Sigmoid colon (tissue), 7 donors: Measurements from ENCODE around the gene MINDY4. TPM values are rescaled to one million over a fixed set of nuclear protein-coding genes. Genes with fewer than 3 reads are reported as not detected.

Source experiments
- DNase-seq: peaks from one replicate; pipeline ENCODE4 v3.0.0-alpha.2; 2019
- H3K27ac ChIP-seq, 4 donors: fragments of 200-600 bp; sonication (generic); one replicate each; pipeline ENCODE4 v1.5.1; 2016 to 2019; ENCODE audit warnings: mild to moderate bottlenecking in 1 of 4
- H3K27me3 ChIP-seq, 3 donors: fragments of 200-600 bp; sonication (generic); one replicate each; pipeline ENCODE4 v1.5.1; 2019; ENCODE audit warnings: mild to moderate bottlenecking in 1 of 3
- H3K36me3 ChIP-seq, 4 donors: fragments of 200-600 bp; sonication (generic); one replicate each; pipeline ENCODE4 v1.5.1; 2016 to 2019
- H3K4me1 ChIP-seq, 4 donors: fragments of 200-600 bp; sonication (generic); one replicate each; pipeline ENCODE4 v1.5.1; 2017 to 2019
- H3K4me3 ChIP-seq, 4 donors: fragments of 200-600 bp; sonication (generic); one replicate each; pipeline ENCODE4 v1.5.1; 2017 to 2019; ENCODE audit warnings: mild to moderate bottlenecking in 2 of 4, moderate library complexity in 1 of 4
- H3K9me3 ChIP-seq, 4 donors: fragments of 200-600 bp in 3 of 4; sonication (generic) in 3 of 4; one replicate each; pipeline versions ENCODE4 v1.5.1 to v1.6.1; 2013 to 2019
- EP300 ChIP-seq, 4 donors: sonication (generic); formaldehyde crosslinking; IDR thresholded peaks; one replicate each; pipeline ENCODE4 v1.6.1; 2017; ENCODE audit warnings: antibody characterized with exemption in 4 of 4
- POLR2A ChIP-seq, 2 donors: fragments of 450-650 bp; IDR thresholded peaks; one replicate each; pipeline ENCODE4 v1.6.1; 2016; ENCODE audit warnings: antibody characterized with exemption in 2 of 2, mild to moderate bottlenecking in 2 of 2, moderate library complexity in 2 of 2
- POLR2AphosphoS5 ChIP-seq, 4 donors: sonication (generic); formaldehyde crosslinking; IDR thresholded peaks; one replicate each; pipeline ENCODE4 v1.6.1; 2017; ENCODE audit warnings: antibody characterized with exemption in 4 of 4
- WGBS, 2 donors: extraction: QIAGEN DNeasy Blood & Tissue Kit; methylation state at CpG; one replicate each; pipeline ENCODE4 v1.1.7; 2013; 5-methylcytosine and 5-hydroxymethylcytosine counted together
- intact Hi-C: fragments of 100-400 bp; cut with DNase I; formaldehyde crosslinking; loops from one replicate; pipeline ENCODE4 v1.15.1; 2023
- polyA plus RNA-seq, 3 donors: library from polyadenylated mRNA; stranded (reverse); fragments of 200-250 nt; gene quantifications; one replicate each; pipeline ENCODE4 v1.2.3, GENCODE V29; 2013
- total RNA-seq, 4 donors: library from RNA; depleted of rRNA; stranded (reverse); fragments of >200 nt; gene quantifications; one replicate each; pipeline ENCODE4 v1.1.0, GENCODE V29; 2016
- TF ChIP-seq, protein P1 (sequence below), 4 experiments: fragments of 450-650 bp in 3 of 4; fragments of 200-600 bp in 1 of 4; IDR thresholded peaks; one replicate each; pipeline ENCODE4 v1.5.1; 2016 to 2019; ENCODE audit warnings: antibody characterized with exemption in 4 of 4, mild to moderate bottlenecking in 3 of 4, moderate library complexity in 2 of 4
- donor health status: healthy with polysubstance abuse.
- donor health status: Bipolar disorder and iron deficiency.
- donor health status: healthy.

MINDY4 gene
- total and polyA plus RNA-seq, 7 donors, result 1.2 to 26.3 (median 9.4) TPM

DNA sequence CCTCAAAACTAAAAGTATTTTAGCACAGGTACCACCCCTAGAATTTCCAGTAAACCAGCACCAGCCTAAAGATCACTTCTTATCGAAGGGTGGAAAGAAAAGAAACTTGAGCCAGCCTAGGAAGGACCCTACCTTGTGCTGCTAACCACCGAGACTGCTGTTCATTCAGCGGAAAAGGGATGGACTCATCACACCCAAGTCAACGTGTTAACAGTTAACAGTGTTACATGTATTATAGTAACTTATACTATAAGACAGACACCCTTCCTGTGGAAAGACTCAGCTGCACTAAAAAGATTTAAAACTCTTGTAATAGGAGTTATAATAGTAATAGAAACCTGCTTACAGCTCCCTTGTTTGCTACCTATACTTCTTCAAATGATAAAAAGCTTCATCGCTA is 39.8 kb downstream of the MINDY4 start:
- no peak for DNase-seq
- H3K9me3 ChIP-seq, result no peaks in the 10 kb centered on the region
- no peaks in the 10 kb centered on the region for H3K27me3 ChIP-seq
- H3K4me3 ChIP-seq, result no peak overlapping the region
- H3K36me3 ChIP-seq, result no peaks in the 10 kb centered on the region
- H3K27ac ChIP-seq, result no peak overlapping the region
- 92 to 93% methylated on average over 5 of the region's 5 CpGs for WGBS, 2 donors
- intact Hi-C loops, result no loop called here
- H3K4me1 ChIP-seq, result peaks cover 0 to 37% (median 29%) of the 10 kb centered on the region in 4 donors
- no peak for TF ChIP-seq POLR2A (IDR thresholded peaks at IDR 0.05)
- TF ChIP-seq, protein P1, sequence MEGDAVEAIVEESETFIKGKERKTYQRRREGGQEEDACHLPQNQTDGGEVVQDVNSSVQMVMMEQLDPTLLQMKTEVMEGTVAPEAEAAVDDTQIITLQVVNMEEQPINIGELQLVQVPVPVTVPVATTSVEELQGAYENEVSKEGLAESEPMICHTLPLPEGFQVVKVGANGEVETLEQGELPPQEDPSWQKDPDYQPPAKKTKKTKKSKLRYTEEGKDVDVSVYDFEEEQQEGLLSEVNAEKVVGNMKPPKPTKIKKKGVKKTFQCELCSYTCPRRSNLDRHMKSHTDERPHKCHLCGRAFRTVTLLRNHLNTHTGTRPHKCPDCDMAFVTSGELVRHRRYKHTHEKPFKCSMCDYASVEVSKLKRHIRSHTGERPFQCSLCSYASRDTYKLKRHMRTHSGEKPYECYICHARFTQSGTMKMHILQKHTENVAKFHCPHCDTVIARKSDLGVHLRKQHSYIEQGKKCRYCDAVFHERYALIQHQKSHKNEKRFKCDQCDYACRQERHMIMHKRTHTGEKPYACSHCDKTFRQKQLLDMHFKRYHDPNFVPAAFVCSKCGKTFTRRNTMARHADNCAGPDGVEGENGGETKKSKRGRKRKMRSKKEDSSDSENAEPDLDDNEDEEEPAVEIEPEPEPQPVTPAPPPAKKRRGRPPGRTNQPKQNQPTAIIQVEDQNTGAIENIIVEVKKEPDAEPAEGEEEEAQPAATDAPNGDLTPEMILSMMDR (IDR thresholded peaks at IDR 0.05), result no peak
- TF ChIP-seq POLR2AphosphoS5 (IDR thresholded peaks at IDR 0.05), result no peak

- Histone ChIP-seq H3K27ac (peak overlapping the region; percentile 44 to 88 (median 80)), H3K36me3 (no peaks in the 10 kb centered on the region), H3K27me3 (no peaks in the 10 kb centered on the region), H3K9me3 (no peaks in the 10 kb centered on the region), H3K4me3 (no peak overlapping the region), H3K4me1 (peaks cover 0 to 52% (median 44%) of the 10 kb centered on the region in 4 donors)
- TF ChIP-seq POLR2AphosphoS5 (IDR thresholded peaks at IDR 0.05), result no peak
- TF ChIP-seq POLR2A (IDR thresholded peaks at IDR 0.05), result no peak
- no peak for TF ChIP-seq EP300 (IDR thresholded peaks at IDR 0.05)
- TF ChIP-seq, protein P1 (IDR thresholded peaks at IDR 0.05), result no peak
- intact Hi-C loops, result no loop called here
- WGBS, 2 donors, result 96 to 97% methylated on average over 6 of the region's 6 CpGs
- DNase-seq, result no peak
Observed at GRCh38 chr7:30812676-30813075, 41.5 kb downstream of the MINDY4 start.

DNA sequence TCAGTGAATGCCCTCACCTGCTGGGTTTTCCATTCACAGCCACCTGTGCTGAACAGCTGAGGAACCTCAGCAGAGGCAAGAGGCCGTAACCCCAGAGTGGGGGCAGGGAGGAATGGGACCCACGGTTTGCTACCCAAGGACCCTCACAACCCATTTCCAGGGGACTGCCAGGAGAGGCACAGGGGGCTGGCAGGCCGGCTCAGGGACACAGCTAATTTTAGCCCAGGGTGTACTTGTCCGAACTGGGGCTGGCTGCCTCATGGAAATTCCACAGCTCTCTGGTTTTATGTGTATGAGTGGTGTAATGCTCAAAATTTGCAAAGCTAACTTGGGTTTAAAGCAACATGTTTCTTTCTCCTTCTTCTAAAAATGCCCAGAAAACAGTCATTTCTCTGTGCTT is 42.2 kb downstream of the MINDY4 start:
- H3K36me3 ChIP-seq, result no peaks in the 10 kb centered on the region

GRCh38 chr7:30814700-30815387 is 43.6 kb downstream of the MINDY4 start:
- peak; percentile 76 for DNase-seq
- peak in 1 of 4 donors; percentile 6 for TF ChIP-seq POLR2AphosphoS5 (IDR thresholded peaks at IDR 0.05)
- no peak for TF ChIP-seq POLR2A (IDR thresholded peaks at IDR 0.05)
- H3K4me3 ChIP-seq, result no peak overlapping the region
- no peaks in the 10 kb centered on the region for H3K27me3 ChIP-seq
- H3K27ac ChIP-seq, result peak overlapping the region; percentile 73 to 88 (median 80)
- H3K9me3 ChIP-seq, result no peaks in the 10 kb centered on the region
- intact Hi-C loops, result no loop called here
- H3K36me3 ChIP-seq, result no peaks in the 10 kb centered on the region
- WGBS, 2 donors, result 62 to 73% methylated on average over 4 of the region's 4 CpGs
- H3K4me1 ChIP-seq, result peaks cover 0 to 52% (median 45%) of the 10 kb centered on the region in 4 donors

More for the DNA sequence above, 42.2 kb downstream of the MINDY4 start:
- TF ChIP-seq EP300 (IDR thresholded peaks at IDR 0.05), result no peak
- no peak for TF ChIP-seq POLR2AphosphoS5 (IDR thresholded peaks at IDR 0.05)
- TF ChIP-seq POLR2A (IDR thresholded peaks at IDR 0.05), result no peak
- TF ChIP-seq, protein P1 (IDR thresholded peaks at IDR 0.05), result no peak
- 86 to 89% methylated on average over 4 of the region's 4 CpGs for WGBS, 2 donors
- Histone ChIP-seq H3K4me1 (peaks cover 0 to 52% (median 45%) of the 10 kb centered on the region in 4 donors), H3K9me3 (no peaks in the 10 kb centered on the region), H3K27ac (peak overlapping the region; percentile 73 to 88 (median 80)), H3K27me3 (no peaks in the 10 kb centered on the region), H3K4me3 (no peak overlapping the region)
- DNase-seq, result no peak
- intact Hi-C loops, result no loop called here

GRCh38 chr7:30815388-30815854 is 44.2 kb downstream of the MINDY4 start:
- 79 to 87% methylated on average over 3 of the region's 3 CpGs for WGBS, 2 donors
- DNase-seq, result no peak
- Histone ChIP-seq H3K27me3 (no peaks in the 10 kb centered on the region), H3K36me3 (no peaks in the 10 kb centered on the region), H3K27ac (peak overlapping the region; percentile 73 to 88 (median 80)), H3K4me3 (no peak overlapping the region), H3K9me3 (no peaks in the 10 kb centered on the region), H3K4me1 (peaks cover 0 to 52% (median 45%) of the 10 kb centered on the region in 4 donors)
- TF ChIP-seq, protein P1 (IDR thresholded peaks at IDR 0.05), result no peak
- TF ChIP-seq POLR2AphosphoS5 (IDR thresholded peaks at IDR 0.05) (no peak), POLR2A (IDR thresholded peaks at IDR 0.05) (no peak), EP300 (IDR thresholded peaks at IDR 0.05) (no peak)
- intact Hi-C loops, result no loop called here
